ENCODE data around the gene GTF3C1.
A peak's percentile ranks its signal among the peaks of the same experiment; 100 is the strongest.
"Not testable (repeated sequence)": the region's sequence is repeated elsewhere in the genome, so short reads cannot be mapped to it uniquely, and the experiment has no call there.

Gene GTF3C1

GRCh38 chr16:27549746-27550581 lies at the start of gene GTF3C1, which contains the start of gene KATNIP:
Gene GTF3C1 (minus strand): TSS chr16:27549913. CDS start chr16:27549890, 23 bp downstream.
Gene KATNIP (plus strand): TSS chr16:27550144. CDS start chr16:27550171, 27 bp downstream.
- peak; percentile 99 for DNase-seq

- no peak for DNase-seq
Measured at GRCh38 chr16:27598931-27599565, 49.3 kb upstream of the GTF3C1 start.

GRCh38 chr16:27598220-27598619 lies 48.5 kb upstream of the GTF3C1 start:
- DNase-seq, result no peak

- DNase-seq, result no peak
Measured at GRCh38 chr16:27597361-27597760, 47.6 kb upstream of the GTF3C1 start.

- no peak for DNase-seq
Measured at GRCh38 chr16:27596411-27596810, 46.7 kb upstream of the GTF3C1 start.

GRCh38 chr16:27595993-27596392 lies 46.3 kb upstream of the GTF3C1 start:
- DNase-seq, result no peak

GRCh38 chr16:27595475-27595874 lies 45.8 kb upstream of the GTF3C1 start:
- DNase-seq, result peak; percentile 38

- no peak for DNase-seq
Measured at GRCh38 chr16:27591837-27592236, 42.1 kb upstream of the GTF3C1 start.

- no peak for DNase-seq
Measured at GRCh38 chr16:27588057-27588456, 38.3 kb upstream of the GTF3C1 start.

- no peak for DNase-seq
Measured at GRCh38 chr16:27586711-27587110, 37.0 kb upstream of the GTF3C1 start.

GRCh38 chr16:27585200-27585599 lies 35.5 kb upstream of the GTF3C1 start:
- DNase-seq, result no peak

- no peak for DNase-seq
Measured at GRCh38 chr16:27583634-27584033, 33.9 kb upstream of the GTF3C1 start.

GRCh38 chr16:27582883-27583282 lies 33.2 kb upstream of the GTF3C1 start:
- DNase-seq, result no peak

GRCh38 chr16:27579087-27579980 lies 29.6 kb upstream of the GTF3C1 start:
- DNase-seq, result no peak

GRCh38 chr16:27576729-27577128 lies 27.0 kb upstream of the GTF3C1 start:
- DNase-seq, result no peak

GRCh38 chr16:27572711-27573110 lies 23.0 kb upstream of the GTF3C1 start:
- no peak for DNase-seq

- DNase-seq, result no peak
Measured at GRCh38 chr16:27571433-27572326, 22.0 kb upstream of the GTF3C1 start.

- not testable (repeated sequence) for DNase-seq
Measured at GRCh38 chr16:27570986-27571385, 21.3 kb upstream of the GTF3C1 start.

GRCh38 chr16:27568077-27568476 lies 18.4 kb upstream of the GTF3C1 start:
- no peak for DNase-seq

GRCh38 chr16:27566417-27566816 lies 16.7 kb upstream of the GTF3C1 start:
- no peak for DNase-seq

- DNase-seq, result peak; percentile 48
Measured at GRCh38 chr16:27564224-27564623, 14.5 kb upstream of the GTF3C1 start.

- DNase-seq, result no peak
Measured at GRCh38 chr16:27561216-27561615, 11.5 kb upstream of the GTF3C1 start.

Measured in NCI-H69 (cell line).